GM18498 (cell line): ENCODE results near the gene USP49.
"Not testable (repeated sequence)": the region's sequence is repeated elsewhere in the genome, so short reads cannot be mapped to it uniquely, and the experiment has no call there.

ENCODE experiments used
- ATAC-seq: cut with Tn5 transposase; IDR thresholded peaks from one replicate; pipeline ENCODE4 v1.9.1; 2021; ENCODE audit warnings: mild to moderate bottlenecking, moderate library complexity; ENCODE audit not compliant: unreplicated experiment

Gene USP49

DNA sequence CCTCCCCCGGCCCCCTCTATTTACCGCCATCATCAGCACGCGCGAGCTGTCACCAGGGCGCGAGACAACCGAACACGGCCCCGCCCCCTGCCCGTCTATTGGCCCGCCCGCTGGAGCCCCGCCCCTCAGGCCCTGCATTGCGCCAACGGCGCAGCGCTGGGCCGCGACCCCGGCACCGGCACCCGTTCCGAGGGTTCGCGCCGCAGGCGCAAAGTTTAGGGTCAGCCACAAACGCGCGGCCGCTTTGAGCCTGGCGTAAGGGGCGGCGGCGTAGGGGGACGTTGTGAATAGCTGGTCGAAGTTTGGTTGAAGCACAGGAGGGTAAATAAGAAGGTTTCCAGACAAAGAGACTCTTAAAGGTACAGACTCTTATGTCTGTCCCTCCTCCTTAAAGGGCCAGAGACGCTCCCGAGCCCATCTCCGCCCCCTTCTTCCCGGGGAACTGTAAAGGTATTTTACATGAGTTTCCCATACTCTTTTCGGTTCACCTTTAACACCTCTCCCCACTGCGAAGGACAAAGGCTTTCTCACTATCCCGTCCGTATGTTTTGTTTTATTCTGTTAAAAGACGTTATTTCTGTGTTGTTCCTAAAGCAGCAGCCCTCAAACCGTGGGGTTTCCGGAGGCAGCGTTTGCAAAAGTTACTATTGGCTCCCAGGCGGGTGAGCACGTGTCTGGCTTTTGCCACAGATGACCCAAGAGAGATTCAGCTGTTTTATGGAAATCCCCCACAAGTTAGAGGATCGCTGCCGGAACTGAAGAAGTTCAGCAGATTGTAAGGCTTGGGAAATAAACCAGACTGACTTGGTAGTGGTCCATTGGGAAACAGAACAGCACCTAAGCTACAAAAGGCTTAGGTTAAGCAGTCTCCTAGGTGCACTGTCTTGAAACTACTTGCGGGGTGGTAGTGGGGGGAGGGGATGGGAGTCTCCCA, at the start of gene USP49:
Gene USP49, minus strand, starts transcription at position 76 of the 934 bp plus-strand sequence. CDS start 88,392 bp downstream, outside the sequence.
- peak; percentile 89 for ATAC-seq

DNA sequence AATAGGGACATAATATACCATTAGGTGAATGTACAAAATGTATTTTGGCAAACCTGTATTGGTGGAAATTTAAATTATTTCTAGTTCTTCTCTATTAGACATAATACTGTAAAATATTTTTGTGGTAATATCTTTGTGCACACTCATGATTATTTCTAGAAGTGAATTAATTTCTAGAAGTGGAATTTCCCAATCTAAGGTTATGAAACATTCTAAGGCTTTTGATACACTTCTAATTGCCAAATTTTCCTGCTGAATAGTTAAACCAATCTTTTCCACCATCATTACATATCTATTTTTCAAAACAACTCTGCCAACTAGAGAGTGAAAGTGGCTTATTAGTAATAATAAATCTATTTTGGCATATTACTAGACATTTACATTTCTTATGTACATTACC, 48.3 kb upstream of the USP49 start:
- ATAC-seq = no peak

DNA sequence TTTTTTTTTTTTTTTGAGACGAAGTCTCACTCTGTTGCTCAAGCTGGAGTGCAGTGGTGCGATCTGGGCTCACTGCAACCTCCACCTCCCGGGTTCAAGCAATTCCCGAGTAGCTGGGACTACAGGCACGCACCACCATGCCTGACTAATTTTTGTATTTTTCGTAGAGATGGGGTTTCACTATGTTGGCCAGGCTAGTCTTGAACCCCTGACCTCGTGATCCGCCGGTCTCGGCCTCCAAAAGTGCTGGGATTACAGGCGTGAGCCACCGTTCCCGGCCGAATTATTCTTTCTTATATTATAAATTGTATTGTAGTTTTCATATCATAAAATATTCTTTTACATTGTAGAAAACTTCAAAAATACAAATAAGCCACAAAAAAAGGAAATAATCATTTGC, 47.7 kb upstream of the USP49 start:
- not testable (repeated sequence) for ATAC-seq

DNA sequence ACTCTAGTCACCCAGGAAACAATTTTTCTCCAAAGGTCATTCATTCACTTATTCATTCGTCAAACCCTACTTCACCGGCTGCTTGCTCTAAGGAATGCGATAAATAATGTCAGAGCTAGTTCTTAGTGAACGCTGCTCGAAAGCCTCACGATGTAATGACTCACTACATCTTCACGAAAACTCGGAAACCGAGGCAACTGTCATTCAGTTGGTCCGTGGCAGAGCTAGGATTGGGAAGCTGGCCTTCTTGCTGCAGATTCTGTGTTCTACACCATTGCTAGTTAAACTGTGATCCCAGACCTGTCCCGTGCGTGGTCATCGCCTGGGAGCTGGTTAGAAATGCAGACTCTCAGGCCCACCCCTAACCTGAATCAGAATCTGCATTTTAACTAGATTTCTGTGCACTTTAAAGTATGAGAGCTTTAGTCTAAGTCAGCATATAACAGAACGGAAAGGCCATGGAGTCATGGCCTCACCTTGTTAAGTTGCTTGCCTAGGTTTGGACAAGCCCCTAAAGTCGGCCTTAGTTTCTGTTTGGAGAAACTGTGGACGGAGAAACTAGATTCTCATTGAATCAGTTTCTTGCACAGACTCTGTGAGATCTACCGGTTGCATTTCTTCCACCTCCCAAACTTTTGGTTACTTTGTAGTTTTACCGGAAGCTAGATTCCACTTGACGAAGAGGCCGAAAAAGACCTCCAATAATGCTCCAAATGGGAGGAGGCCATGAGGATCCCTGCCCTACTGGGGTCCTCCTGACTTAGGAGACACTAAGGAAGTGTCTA, 47.1 kb upstream of the USP49 start:
- ATAC-seq = no peak

DNA sequence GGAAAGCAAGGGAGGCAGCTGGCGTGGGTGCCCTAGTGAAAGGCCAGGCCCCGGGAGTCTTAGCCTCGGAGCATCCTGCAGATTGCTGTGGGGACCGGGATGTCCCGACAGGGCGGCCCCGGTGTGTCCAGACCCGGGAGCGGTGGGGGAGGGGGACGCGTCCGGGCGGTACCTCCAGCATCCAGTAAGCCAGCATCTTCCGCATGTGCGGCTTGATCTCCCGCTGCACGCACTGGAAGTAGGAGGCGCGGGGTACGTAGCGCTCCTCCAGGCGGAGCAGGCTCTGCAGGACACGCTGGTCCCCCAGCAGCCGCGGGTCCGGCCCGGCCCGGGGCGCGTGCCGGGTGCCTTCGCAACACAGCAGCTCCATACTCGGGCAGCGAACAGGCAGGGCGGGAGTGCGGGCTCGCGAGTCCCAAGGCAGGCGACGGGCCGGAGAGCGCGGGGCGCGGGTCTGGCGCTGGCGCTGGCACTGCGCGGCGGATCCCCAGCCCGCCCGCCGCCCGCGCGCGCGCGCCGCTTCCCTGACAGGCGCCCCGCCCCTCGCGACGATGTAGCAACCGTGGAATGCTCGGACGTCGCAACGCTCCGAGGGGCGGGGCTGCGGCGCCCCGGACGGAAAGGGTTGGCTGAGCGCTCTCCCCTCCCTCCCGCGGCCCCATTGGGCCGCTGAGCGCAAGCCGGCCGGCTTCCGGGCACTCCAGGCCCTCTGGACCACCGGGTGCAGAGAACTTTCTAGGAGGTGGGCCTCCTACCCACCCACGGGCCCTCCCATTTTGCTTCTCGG, 46.3 kb upstream of the USP49 start, which contains the start of gene CCND3:
Gene CCND3, minus strand, starts transcription at position 529 of the 787 bp plus-strand sequence. Its CDS starts 159 bp downstream, at position 370.
- ATAC-seq = peak; percentile 93

DNA sequence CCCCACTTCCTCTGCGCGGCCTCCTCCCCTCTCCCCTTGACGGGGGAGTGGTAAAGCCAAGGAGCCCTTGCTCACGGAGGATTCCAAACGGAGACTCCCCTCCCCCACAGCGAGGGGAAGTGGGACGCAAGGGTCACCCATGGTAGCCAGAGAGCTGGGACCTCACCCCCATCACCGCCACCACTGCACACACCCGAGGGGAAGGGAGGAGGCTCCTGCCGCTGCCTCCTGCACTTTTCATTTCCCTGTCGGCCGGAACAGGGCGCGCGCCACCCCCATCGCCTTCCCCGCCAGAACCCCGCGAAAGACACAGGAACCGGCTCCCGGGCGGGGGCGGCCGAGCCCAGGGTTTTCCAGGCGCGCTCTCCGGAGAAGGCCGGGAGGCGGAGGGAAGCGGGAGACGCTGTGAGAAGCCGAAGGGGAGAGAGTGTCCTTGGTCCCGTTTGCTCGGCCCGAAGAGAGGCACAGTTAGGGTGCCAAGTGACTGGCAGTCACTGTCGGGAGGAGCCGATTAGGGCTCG, 45.6 kb upstream of the USP49 start:
- peak; percentile 5 for ATAC-seq

DNA sequence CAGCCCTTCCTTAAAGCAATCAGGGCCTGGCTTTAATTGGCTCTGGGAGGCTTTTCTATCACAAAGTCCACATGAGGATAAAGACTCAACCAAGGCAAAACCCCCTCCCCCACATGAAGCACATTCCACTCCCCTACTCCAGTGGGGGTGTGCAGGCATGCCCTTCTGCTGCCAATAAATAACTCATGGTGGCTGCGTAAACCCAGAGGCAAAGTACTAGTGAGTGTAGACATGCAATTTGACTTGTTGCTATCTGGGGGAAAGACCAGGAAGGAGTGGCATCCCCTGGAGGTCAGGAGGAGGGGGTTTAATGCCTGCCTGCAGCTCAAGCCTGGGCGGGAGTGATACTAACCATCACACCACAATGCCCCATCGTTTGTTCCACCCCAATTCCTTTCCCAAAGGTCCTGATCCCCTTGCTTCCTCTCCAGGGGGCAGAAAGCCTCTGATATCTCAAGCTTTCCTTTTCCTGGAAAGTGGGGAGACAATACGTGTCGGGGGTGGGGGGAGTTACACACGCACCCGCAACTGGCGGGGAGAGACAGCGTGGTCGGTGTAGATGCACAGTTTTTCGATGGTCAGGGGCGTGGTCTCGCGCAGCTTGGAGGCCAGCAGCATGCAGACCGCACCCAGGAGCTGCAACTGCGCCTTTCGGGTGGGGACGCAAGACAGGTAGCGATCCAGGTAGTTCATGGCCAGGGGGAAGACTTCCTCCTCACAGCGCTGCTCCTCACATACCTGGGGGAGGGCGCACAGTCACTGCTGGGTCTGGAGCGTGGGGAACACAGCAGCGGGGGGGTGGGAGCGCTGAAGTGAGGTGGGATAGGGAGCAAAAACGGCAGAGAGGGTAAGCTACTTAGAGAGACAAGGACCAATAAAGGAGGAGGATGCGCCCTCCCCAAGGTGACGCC, 44.9 kb upstream of the USP49 start:
- ATAC-seq = no peak

DNA sequence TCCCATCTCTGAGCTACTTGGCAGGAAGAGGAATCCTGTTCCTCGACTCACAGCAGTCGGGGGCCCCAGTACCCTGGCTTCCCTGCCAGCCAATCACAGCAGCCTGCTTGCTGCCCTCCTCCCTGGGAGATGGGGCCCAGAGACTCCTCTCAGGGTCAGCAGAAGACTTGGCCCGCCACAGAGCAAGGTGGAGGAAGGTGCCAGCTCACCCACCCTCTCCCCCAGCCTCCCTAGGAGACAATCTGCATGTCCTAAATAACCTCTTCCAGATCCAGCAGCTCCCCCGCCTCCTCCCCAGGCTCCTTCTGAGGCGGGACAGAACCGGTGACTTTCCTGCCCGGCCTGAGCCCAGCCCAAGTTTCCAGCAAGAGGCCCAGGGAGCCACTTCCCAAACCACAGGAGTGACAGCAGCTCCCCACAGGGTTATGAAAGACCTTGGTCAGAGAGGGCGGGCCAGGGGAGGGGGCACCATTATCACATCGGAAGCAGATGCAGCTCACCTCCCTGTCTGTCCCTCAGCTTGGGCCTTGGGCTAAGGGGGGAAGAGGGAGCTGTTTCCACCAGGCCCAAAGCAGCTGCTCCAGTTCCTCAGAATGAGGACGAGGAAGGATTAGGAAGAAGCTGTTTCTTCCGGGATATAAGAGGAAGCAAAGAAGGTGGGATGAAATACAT, 44.1 kb upstream of the USP49 start:
- ATAC-seq = no peak

DNA sequence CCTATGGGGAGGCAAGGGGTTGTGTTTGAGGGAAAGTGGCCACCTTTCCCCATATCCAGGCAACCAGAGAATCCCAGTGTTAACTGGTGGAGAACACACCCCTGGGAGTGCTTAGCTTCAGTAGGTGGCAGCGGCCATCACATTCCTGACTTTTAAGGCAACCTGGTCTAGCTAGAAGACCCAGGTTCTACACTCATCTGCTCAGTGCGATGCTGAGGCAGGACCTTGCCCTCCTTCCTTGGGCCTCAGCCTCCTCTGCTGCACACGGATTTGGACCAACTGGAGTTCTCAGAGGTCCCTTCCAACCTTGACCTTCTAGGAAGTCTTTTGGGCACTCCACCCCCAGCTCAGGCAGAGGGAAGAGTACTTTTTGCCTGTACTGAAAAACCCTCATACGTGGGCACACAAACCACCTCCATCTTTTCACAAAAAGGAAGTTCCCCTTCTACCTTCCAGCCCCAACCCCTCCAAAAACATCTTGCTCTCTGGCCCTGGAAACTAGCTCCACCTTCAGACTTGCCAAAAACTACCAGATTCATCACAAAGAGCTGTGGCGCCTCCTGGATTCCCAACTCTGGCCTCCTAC, 43.5 kb upstream of the USP49 start:
- no peak for ATAC-seq

DNA sequence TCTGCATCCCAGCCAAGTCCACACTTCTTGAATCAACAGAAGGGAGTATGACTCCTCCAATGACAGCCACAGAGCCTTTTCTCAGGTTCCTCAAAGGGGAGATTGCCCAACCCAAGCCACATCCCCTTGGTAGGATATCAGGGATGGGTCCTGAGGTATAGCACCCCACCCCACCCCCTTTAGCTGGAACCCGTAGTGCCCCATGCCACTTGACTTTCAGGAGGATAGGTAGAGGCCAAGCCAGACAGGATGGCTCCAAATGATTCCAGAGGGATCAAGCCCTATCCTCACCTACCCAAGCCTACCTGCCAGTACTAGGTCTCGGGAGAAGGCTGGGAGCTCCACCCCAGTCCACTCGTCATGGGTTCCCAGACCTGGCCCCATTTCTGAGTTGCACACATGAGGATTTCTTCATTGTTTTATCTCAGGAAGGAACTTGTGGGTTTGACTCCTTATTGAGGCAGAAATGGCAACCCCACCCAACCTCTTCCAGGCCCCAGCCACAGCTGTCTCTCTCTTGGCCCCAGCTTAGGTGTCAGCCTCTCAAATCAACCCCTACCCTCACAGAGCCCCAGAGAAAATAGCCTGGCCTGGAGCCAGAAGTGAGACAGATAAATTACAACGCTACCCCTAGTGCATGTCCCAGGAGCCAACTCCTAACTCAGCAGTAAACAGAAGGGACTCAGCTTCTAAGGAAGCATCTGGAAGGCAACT, 42.8 kb upstream of the USP49 start:
- no peak for ATAC-seq

DNA sequence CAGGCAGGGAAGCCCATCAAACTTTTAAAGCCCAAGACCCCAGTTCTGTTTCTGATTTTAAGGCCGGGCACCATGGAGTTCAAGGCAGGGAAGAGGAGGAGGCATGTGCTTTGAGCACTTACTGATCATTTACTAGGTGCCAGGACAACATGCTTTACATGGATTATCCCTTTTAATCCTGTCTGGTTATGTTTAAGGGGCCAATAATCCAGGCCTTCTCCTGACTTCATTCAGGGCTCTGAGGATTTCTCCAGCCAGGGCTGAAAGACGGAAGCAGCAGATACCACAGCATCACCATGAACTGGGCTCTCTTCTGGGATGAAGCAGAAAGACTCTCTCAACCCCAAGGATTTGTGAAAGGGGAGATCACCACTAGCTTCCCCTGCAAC, 42.3 kb upstream of the USP49 start:
- ATAC-seq = no peak

DNA sequence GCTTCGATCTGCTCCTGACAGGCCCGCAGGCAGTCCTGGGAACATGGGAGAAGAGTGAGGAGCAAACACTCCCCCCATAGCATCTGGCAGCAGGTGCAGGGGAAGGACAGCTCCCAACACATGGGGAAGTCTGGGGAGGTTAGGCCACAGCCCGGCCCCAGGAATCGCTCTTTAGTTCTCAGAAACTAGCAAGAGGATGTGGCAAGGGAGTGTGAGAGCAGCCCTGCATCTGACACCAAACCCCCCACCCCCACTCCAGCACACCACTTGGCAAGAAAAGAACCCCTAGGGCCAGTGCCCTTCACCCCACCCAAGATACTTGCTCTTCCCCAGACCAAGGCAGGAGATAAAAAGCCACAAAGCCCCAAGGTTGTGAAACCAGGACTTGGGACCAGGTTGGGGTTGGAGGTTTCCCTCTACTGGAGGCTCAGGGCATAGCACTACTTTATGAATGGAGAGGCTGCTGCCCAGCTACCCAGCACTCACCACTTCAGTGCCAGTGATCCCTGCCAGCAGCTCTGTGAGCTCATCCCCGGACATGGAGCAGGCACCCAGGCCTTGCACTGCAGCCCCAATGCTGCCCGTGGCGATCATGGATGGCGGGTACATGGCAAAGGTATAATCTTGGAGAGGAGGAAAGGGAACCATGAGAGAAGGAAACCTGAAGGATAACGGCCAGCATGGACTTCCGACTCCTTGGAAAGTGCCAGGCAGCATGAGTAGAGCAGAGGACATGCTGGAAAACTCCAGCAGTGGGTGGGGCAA, 41.1 kb upstream of the USP49 start:
- ATAC-seq = no peak

DNA sequence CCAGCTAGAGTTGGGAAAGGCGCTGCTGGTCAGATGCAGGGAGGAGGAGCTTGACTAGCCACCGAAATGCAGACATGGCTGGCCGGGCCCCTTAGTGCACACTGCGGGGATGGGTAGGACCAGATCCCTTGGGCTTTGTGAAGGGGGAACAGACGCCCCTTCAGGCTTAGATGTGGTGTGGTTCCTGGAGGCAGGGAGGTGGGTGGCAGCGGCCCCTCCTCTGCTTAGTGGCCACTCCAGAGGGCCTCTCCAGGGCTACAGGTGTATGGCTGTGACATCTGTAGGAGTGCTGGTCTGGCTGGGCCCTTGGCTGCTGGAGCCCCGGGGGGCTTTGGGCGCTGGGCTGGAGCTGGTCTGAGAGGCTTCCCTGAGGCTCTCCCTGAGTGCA, 40.5 kb upstream of the USP49 start:
- no peak for ATAC-seq

DNA sequence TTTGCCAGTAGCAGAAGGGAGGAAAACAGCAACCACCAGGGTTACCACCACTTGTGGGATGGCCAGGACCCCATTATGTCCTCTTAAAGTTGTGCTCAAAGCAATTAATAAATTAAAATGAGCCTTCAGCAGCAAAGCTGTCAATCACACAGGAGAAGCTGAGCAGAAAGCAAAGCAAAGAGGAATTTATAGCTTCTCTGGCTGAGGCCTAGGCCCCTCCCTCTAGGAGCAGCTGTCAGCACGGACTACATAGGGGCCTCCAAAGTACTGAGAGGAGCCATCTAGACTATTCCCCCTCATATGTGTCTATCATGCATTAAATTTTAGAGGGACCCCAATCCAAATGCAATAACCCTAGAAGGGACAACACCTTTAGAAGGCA, 40.0 kb upstream of the USP49 start:
- ATAC-seq = no peak

DNA sequence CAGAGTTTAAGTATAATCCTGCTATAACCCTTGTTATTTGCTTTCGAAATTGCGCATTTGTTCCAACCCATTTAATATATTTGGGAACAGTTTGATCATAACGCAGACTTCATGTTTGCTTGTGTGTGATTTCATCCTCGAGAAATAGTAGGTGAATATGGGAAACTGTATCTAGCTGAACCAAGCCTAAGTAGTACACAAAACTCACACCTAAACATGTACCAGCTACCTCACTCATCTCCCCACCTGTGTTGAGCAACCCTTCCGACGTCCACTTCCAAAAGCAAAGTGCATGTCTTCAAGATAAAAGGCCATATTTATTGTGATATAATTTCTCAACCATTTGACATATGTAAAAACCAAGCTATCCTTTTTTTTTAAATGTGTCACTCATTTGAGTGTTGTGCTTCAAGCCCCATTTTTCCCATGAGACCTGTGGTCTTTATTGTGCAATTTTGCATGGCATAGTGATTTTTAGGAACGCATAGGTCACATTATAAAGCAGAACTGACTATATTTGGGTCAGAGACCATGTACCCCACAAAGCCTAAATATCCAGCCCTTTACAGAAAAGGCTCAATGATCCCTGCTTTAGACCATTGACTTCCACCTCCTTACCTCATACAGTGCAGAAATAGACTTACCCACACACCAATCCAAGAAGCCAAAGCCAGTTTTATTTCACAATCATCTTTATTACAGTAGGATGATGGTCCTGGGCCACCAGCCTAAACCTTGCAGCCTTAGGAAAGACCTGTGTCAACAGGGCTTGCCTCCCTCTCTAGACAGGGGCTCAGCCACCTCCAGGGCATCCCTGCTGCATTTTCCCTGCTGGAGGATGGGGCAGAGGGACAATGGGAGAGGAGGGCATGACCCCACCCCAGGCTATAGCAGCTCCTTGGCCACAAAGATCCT, 39.4 kb upstream of the USP49 start:
- no peak for ATAC-seq

DNA sequence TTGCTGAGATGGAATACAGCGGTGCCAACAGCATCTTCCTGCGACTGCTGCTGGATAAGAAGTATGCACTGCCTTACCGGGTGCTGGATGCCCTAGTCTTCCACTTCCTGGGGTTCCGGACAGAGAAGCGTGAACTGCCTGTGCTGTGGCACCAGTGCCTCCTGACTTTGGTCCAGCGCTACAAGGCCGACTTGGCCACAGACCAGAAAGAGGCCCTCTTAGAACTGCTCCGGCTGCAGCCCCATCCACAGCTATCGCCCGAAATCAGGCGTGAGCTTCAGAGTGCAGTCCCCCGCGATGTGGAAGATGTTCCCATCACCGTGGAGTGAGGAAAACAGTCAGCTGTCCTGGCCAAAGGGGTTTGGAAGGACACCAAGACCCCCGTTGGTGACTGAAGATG, 37.2 kb upstream of the USP49 start:
- ATAC-seq = no peak
